Middle frontal gyrus (tissue), 1 donor: ENCODE measurements around the gene DMXL1.
"Not testable (repeated sequence)": the region's sequence is repeated elsewhere in the genome, so short reads cannot be mapped to it uniquely, and the experiment has no call there.

Source experiments
- DNase-seq: peaks from one replicate; pipeline ENCODE4 v3.0.0-alpha.2; 2015; ENCODE audit warnings: low spot score; ENCODE audit errors: extremely low spot score

The DMXL1 gene

DNA sequence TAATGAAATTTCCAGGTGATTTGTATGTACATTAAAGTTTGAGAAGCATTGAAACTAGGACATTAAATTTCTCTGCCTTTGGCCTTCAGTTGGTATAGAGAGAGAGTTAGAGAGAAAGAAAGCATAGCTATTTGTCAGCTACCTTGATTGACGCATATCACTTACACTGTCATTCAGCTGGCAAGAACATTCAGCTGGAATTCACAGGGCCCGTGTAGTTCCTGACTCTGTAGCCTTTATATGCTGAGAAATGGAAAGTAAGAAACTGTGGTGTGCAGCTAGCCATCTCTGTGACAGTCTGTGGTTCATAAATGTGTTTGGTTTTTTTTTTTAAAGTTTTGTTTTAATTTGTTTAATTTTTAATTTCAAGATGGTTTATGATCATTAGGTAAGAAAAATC, 58.9 kb downstream of the DMXL1 start:
- DNase-seq: no peak

DNA sequence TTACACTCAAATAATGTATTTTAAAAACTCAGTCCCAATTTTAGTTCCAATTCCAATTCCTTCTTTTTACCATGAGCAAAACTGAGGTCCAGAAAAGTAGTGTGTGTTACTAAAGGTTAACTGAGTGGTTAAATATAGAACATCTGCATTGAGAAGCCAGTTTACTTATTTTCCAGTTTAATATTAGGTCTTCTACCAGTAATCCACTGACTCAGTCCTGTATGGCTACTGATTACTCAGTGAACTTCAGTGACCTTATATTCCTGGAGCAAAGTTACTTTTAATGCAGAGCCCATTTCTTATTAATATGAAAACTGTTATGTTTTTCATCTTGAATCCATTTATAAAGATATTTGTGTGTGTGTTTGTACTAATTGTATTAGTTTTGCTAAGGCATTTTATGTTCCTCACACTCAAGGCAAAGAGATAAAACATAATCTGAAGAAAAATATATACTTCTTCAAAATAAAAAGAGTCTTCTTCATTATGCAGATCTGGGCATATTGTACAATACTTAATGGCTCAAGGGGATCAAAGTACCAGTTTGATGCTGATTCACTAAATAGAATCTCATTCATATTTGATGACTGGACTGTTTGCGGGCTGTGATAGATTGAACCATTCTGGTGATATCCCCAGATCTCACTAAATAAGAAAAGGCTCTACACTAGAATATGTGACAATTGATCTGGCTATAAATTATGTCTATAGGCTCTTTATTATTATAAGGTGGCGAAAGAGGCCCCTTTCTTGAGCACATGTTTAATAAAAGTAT, 60.8 kb downstream of the DMXL1 start:
- no peak for DNase-seq

DNA sequence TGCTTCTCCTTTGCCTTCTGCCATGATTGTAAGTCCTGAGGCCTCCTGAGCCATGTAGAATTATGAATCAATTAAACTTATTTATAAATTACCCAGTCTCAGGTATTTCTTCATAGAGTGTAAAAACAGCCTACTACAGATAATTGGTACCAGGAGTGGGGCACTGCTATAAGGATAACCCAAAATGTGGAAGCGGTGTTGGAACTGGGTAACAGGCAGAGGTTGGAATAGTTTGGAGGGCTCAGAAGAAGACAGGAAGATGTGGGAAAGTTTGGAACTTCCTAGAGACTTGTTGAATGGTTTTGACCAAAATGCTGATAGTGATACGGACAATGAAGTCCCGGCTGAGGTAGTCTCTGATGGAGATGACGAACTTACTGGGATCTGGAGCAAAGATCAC, 64.9 kb downstream of the DMXL1 start:
- not testable (repeated sequence) for DNase-seq

DNA sequence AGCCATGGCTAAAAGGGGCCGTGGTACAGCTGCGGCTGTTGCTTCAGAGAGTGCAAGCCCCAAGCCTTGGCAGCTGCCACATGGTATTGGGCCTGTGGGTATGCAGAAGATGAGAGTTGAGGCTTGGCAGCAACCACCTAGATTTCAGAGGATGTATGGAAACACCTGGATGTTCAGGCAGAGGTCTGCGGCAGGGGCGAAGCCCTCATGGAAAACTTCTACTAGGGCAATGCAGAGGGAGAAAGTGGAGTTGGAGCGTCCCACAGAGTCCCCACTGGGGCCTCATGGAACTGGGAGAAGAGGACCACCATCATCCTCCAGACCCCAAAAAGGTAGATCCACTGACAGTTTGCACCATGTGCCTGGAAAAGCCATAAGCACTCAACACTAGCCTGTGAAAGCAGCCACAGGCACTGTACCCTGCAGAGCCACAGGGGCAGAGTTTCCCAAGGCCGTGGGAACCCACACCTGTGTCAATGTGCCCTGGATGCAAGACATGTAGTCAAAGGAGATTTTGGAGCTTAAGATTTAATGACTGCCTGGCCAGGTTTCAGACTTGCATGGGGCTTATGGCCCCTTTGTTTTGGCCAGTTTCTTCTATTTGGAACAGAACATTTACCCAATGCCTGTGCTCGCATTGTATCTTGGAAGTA, 65.9 kb downstream of the DMXL1 start:
- no peak for DNase-seq

DNA sequence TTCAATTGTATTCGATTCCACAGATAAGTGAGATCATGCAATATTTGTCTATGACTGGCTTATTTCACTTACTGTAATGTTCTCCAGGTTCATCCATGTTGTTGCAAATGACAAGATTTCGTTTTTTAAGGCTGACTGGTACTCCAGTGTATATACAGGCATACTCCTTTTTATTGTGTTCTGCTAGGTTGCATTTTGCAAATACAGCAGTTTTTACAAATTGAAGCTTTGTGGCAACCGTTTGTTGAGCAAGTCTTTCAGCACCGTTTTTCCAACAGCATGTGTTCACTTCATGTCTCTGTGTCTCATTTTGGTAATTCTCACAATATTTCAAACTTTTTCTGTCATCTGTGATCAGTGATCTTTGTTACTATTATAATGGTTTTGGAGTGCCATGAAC, 82.7 kb downstream of the DMXL1 start:
- no peak for DNase-seq

DNA sequence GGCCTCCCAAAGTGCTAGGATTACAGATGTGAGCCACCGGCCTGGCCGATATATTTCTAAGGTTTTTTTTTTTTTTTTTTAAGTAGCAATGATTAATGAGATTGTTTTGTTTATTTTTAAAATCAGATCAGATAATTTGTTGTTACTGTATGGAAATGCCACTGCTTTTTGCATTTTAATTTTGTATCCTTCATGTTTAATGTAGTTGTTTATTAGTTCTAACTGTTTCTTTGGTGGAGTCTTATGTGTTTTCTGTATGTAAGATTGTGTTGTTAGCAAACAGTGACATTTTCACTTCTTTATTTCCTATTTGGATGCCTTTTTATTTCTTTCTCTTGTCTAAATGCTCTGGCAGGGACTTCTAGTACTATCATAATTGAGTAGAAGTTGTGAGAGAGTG, 87.3 kb downstream of the DMXL1 start:
- DNase-seq: no peak

DNA sequence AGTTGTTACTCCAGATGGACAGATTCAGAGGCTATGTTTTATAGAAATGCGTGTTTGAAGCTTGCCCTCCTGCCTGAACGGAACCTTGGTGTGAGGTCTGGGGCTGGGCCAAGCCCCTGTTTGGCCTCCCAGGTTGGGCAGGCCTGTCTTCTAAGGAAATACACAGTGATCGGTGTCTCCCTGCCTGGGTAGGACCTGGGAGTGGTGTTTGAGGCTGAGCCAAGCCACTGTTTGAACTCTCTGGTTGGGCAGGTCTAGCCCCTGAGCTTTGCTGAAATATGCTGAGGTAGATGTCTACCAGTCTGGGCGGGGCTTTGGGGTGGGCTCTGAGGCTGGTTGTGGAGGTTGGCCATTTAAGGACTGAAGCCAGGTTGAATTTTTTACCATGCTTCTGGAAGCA, 90.5 kb downstream of the DMXL1 start:
- DNase-seq: no peak

DNA sequence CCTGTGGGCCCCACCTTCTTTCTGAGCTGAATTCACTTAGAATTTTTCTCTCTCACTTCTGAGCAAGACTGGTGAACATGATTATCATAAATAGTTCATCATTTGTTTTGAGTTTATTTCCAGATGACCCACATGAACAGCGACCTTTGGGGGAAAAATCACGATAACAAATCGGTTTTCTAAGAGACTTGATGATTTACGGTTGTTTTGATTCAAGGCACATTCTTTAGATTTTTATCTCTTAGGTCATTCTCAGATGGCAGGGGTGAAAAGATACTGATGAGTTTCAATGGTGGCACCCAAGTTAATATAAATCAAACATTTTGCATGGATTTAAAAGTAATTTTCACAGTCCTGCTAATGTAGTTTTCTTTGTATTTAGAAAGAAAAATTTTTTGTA, 95.1 kb downstream of the DMXL1 start:
- DNase-seq: no peak

DNA sequence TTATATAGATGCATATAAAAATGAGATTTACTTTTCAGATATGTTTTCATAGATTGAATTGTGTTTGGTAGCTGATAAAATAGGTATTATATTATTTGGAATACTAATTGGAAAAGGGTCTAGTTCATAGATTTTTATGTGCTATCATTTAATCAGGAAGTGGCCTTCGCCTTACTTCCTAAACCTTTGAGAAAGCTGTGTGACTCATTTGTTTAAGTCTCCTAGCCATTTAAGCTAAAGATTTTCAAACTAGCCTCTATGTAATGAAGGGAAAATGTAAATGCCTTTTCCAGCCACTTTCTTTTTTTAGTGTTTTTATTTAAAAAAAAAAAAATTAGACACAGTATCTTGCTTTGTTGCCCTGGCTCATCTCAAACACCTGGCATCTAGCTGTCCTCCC, 97.5 kb downstream of the DMXL1 start:
- DNase-seq: no peak

DNA sequence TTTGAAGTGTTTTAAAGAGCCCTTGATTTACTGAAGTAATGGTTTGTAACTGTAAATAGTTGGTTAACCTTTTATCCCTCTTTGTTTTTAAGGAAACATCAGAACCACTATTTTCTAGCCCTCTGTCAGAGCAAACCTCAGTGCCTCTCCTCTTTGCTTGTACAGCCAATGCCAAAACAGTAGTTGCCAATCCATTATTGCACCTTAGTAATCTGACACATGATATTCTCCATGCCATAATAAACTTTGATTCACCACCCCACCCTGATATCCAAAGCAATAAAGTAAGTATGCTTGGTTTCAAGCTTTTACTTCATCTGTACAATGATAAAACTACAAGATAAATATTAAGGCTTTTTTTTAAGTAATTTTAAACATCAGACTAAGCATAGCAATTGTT, 100.8 kb downstream of the DMXL1 start:
- DNase-seq: no peak

DNA sequence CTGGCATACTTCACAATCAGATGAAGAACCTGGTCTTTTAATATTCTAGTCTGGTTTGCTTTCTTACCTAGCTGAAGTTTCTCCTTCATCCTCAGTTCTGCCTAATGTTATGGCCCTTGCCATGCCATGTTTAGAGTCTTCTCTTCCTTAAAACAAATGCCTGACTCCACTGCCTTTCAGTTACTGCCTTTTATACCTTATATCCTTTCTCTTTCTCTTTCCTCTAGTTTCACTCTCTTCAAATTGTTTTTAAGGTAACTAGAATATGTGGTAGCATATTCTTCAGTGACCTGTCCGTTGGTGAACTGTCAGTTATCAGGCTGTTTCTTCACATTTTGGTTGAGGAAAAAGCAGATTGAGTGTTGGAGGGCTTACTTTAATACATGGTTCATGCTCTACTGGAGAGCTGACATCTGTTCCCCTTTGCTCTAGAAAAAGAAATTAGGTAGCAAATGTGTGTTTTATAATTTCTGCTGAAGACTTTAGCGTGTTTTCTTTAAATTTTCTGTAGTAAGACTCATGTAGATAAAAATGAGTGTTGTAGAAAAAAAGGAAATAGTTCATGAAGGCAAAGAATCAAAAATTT, 103.8 kb downstream of the DMXL1 start:
- DNase-seq: no peak

DNA sequence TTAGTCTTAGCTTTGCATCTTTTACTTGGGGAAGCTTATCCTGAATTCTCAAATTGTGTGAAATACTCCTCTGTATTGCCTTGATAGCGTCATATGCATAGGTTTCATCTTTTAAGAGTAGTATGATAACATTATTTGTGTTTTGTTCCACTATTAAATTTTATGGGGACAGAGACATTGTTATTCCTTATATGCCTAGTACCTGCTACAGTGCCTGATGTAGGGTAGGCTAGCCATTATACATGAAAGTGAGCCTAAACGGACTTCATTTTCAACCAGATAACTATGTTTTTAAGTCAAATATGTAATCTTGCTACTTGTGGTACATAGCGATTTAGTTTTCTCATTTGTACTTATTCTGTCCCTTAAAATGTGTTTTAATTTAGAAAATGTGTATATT, 105.9 kb downstream of the DMXL1 start:
- DNase-seq: no peak

DNA sequence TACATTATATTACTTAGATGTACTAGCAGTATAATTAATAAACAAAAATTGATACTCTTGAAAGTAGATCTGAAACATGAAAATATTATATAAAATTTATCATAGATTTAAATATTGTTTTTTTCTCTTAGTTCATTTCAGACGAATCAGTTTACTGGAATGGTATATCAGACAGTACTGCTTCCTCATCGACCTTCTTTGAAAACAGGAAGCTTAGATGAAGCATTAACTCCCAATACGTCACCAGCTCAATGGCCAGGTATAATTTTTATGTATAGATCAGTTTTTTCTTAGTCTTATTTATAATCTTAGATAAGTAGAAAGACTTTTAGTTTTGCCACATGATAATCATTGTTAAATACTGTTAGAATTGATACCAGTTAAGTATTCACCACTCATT, 106.3 kb downstream of the DMXL1 start:
- DNase-seq: no peak

DNA sequence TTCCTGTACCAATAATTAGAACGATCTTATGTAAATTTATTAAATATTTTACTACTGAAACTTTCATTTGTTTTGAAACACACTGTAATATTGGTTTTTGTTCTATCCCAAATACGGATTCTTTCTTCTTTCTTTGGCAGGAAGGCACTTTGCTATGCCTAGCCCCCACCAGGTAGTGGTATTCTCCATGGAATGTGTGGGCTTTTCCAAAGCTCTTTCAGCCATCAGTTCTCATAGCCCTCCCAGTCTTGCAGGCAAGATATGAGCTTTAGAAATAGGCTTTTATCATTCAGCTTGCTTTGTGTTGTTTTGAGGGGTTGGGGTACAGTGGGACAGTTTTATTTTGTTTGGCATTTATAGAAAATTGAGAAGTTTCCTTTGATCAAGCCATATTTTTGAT, 107.5 kb downstream of the DMXL1 start:
- DNase-seq: no peak

DNA sequence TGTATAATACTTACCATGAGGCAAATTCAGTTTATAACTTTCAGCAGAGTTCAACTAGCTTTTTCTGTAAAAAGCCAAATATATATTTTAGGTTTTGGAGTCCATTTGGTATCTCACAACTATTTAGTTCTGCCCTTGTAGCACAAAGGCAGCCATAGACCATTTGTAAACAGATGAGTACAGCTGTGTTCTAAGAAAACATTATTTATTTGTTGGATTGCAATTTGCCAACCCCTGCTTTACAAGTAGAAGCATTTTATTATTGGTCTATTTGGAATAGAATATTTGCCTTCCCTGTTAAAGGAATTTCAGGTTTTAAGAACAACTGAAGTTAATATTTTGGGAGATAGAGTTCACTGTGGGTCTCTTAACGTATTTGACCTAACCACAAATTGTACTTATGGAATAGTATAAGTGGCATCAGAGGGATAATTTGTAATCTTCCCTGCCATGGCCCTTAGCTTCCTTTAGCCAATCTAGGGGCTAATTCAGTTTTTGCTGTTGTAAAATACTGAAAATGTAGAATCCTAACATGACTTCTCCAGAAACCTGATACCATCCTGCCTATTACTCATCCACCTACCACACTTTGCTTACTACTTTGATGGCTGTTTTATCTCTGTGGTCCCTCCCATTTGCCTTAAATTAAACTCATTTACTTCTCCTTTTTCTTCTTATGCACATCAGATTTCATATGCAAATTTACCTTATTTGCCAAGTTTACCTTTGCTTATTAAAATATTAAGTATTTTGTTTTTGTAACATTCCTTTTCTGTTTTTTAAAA, 109.2 kb downstream of the DMXL1 start:
- DNase-seq: no peak

DNA sequence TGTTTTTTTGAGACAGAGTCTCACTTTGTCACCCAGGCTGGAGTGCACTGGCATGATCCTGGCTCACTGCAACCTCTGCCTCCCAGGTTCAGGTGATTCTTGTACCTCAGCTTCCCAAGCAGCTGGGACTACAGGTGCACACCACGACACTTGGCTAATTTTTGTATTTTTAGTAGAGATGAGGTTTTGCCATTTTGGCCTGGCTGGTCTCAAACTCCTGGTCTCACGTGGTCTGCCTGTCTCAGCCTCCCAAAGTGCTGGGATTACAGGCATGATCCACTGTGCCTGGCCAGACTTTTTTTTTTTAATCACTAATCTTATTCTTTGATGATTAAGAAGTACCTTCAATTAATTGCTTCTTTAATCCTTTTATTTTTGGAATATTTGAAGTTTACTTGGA, 114.6 kb downstream of the DMXL1 start:
- DNase-seq: not testable (repeated sequence)

DNA sequence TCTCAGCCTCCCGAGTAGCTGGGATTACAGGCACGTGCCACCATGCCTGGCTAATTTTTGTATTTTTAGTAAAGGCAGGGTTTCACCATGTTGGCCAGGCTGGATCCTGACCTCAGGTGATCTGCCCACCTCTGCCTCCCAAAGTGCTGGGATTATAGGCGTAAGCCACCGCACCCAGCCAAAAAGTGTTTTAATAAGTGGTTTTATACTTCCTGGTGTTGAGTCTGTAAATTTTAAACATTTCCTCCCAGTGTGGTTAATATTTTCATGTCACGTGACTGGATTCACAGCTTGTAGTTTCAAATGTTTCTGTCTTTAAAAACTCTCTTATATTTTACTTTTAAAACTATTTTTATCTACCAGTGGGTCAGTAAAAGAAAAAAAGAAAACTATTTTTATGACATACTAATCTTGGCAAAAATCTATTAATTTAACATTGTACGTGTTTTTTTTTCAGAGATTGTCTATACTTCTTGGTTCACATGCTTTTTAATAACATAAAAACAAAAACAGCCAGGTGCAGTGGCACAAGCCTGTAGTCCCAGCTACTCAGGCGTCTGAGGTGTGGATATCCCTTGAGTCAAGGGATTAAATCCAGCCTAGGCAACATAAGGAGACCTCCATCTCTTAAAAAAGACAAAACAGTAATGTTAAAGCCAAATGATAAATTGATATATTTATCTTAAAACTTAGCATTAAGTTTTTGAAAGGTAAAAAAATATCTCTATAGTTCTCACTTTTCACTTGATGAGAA, 117.1 kb downstream of the DMXL1 start:
- no peak for DNase-seq

DNA sequence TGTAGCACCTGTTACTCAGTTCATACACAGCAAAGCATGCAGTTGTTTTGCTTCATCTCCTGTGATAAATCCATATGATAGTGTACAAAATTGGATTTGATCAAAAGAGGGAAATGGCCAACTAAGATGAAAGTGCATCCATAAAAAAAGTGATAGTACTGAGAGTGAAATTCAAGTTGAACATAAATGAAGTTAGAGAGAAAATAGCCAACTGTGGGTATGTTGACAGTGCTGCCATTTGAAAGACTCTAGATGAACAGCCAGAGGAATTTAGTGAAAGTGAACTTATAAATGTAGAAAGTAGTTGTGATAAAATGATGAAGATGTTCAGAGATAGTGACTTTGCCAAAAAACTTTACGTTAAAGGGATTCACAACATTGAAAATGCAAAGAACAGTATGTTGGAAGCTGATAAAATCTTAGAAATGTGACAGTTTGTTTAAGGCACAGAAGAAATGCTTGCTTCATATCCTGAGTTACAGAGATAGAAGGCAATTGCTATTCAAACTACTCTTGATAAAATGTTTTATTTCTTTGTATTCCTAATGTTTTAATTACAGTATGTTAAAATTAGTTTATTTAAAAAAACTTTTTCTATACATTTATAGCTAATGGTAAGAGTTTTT, 119.7 kb downstream of the DMXL1 start:
- no peak for DNase-seq

DNA sequence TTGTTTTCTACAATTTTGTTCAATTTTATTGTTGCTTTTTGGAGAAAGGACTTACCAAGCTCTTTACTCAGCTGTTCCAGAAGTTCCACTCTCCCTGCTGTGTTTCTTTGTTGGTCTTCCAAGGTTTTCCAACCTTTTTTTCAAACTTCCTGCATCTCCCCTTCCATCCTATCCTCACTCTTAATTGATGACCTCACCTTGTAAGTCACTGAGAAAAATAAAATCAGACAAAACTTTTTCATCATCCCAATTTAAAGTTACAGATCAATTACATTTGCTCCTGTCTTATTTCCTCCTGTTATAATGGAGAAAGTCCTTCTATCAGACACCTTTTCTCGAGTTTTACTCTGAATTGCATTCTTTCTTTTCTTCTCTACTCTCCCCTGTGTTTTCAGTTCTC, 121.1 kb downstream of the DMXL1 start:
- no peak for DNase-seq

DNA sequence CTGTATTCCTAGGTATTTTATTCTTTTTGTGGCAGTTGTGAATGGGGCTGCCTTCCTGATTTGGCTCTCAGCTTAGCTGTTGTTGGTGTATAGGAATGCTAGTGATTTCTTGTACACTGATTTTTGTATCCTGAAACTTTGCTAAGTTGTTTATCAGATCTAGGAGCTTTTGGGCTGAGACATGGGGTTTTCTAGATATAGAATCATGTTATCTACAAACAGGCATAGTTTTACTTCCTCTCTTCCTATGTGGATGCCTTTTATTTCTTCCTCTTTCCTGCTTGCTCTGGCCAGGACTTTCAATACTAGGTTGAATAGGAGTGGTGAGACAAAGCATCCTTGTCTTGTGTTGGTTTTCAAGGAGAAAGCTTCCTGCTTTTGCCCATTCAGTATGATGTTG, 129.9 kb downstream of the DMXL1 start:
- DNase-seq: no peak

DNA sequence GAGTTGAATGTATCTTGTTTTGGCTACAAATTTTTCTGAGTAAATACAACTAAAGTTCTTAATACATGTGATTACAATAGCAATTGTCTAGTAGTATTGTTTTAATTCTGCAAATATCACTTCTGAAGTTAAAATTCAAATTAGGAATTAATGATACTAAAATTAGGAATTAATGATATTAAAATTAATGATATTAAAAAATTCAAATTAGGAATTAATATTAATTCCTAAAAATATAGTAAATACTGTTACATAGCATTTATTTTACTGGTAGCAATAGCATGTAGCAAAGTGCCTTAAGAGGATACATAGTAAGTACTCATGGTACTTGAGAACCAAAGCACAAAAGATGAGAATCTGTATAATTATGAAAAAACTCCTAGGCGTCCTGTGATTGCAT, 136.2 kb downstream of the DMXL1 start:
- DNase-seq: no peak
